HCT116 (cell line): ENCODE data around the gene CACNB1. TPM values are rescaled to one million over a fixed set of nuclear protein-coding genes. Genes with fewer than 3 reads are reported as not detected.

Experiments
- ATAC-seq: fragments of 200-7000 bp; cut with Tn5 transposase; 2 replicates; pipeline ENCODE4 v1.9.1; 2020; ENCODE audit warnings: mild to moderate bottlenecking, moderate library complexity
- BruUV-seq: library from RNA; stranded (reverse); fragments of 400-500 nt; replicated peaks from 2 replicates; lab custom pipeline; 2021; lab: Mats Ljungman, UMichigan
- CTCF ChIA-PET: fragments of 300-600 bp; sonication (Branson Sonifier 250); formaldehyde crosslinking; loops from one replicate; lab custom pipeline; 2021; ENCODE audit warnings: antibody characterized with exemption; lab: Charles Lee
- POLR2A ChIA-PET: fragments of 300-600, 350-600 bp; sonication (Branson Sonifier 250); formaldehyde crosslinking; loops from one replicate; lab custom pipeline; 2021; ENCODE audit warnings: antibody characterized with exemption; lab: Charles Lee
- RAD21 ChIA-PET, 2 experiments: fragments of 300-600 bp; sonication (Branson Sonifier 250); formaldehyde crosslinking; loops; one replicate each; lab custom pipeline; 2023; ENCODE audit warnings: low total read pairs in 2 of 2; ENCODE audit not compliant: uncharacterized antibody in 2 of 2, unreplicated experiment in 2 of 2, low non-redundant PET in 1 of 2; lab: Charles Lee
- DNase-seq: peaks from one replicate; pipeline ENCODE4 v3.0.0-alpha.2; 2010; ENCODE audit warnings: low read depth, low spot score
- H2AFZ ChIP-seq: fragments of 200-600 bp; shearing (Covaris generic), sonication (generic); 2 replicates; pipeline ENCODE4 v1.6.1; 2017; ENCODE audit warnings: low read depth, mixed run types, mixed read lengths, antibody characterized with exemption, low read length; ENCODE audit not compliant: poor library complexity, severe bottlenecking
- H3K27ac ChIP-seq: 2 replicates; pipeline ENCODE4 v1.5.1; 2012; ENCODE audit warnings: low read depth, low read length
- H3K27me3 ChIP-seq: fragments of 200-600 bp; sonication (generic); 2 replicates; pipeline ENCODE4 v1.6.1; 2016; ENCODE audit warnings: mixed run types, low read length, mixed read lengths; ENCODE audit not compliant: insufficient read depth
- H3K36me3 ChIP-seq, 2 experiments: fragments of 200-500 bp in 1 of 2; fragments of 200-600 bp in 1 of 2; sonication (Bioruptor generic) in 1 of 2; sonication (generic) in 1 of 2; 2 replicates each; pipeline versions ENCODE4 v1.5.1 to v1.6.1; 2014 to 2016; ENCODE audit warnings: low read length in 2 of 2, inconsistent platforms in 1 of 2, mixed read lengths in 1 of 2, mixed run types in 1 of 2; ENCODE audit not compliant: insufficient read depth in 2 of 2, control insufficient read depth in 1 of 2
- H3K4me1 ChIP-seq, 2 experiments: fragments of 200-600 bp in 1 of 2; sonication (generic) in 1 of 2; 2 replicates each; pipeline versions ENCODE4 v1.5.1 to v1.6.1; 2012 to 2017; ENCODE audit warnings: low read length in 2 of 2, inconsistent platforms in 1 of 2, mild to moderate bottlenecking in 1 of 2, mixed read lengths in 1 of 2, mixed run types in 1 of 2, moderate library complexity in 1 of 2; ENCODE audit not compliant: insufficient read depth in 2 of 2, control insufficient read depth in 1 of 2
- H3K4me2 ChIP-seq: fragments of 200-600 bp; sonication (generic); 2 replicates; pipeline ENCODE4 v1.6.1; 2017; ENCODE audit warnings: mixed run types, low read length, mixed read lengths
- H3K4me3 ChIP-seq, 2 experiments: fragments of 200-600 bp in 1 of 2; sonication (generic) in 1 of 2; replicated peaks in 1 of 2; 2 replicates each; pipeline ENCODE4 v1.5.1; 2011 to 2016; ENCODE audit warnings: low read length in 2 of 2, control low read depth in 1 of 2, low read depth in 1 of 2, mild to moderate bottlenecking in 1 of 2, mixed read lengths in 1 of 2, mixed run types in 1 of 2
- H3K79me2 ChIP-seq: fragments of 200-600 bp; sonication (generic); 2 replicates; pipeline ENCODE4 v1.6.1; 2017; ENCODE audit warnings: mild to moderate bottlenecking, mixed run types, low read length, moderate library complexity, mixed read lengths; ENCODE audit not compliant: insufficient read depth
- H3K9ac ChIP-seq: fragments of 200-600 bp; sonication (generic); 2 replicates; pipeline ENCODE4 v1.6.1; 2016; ENCODE audit warnings: low read length, mixed read lengths
- H3K9me2 ChIP-seq: fragments of 200-600 bp; sonication (generic), shearing (Covaris generic); 2 replicates; pipeline ENCODE4 v1.6.1; 2017; ENCODE audit warnings: mixed run types, mild to moderate bottlenecking, moderate library complexity; ENCODE audit not compliant: insufficient read depth
- H3K9me3 ChIP-seq, 2 experiments: fragments of 200-500 bp in 1 of 2; fragments of 200-600 bp in 1 of 2; sonication (Bioruptor generic) in 1 of 2; sonication (generic) in 1 of 2; 2 replicates each; pipeline ENCODE4 v1.6.1; 2014 to 2017; ENCODE audit warnings: low read length in 2 of 2, mixed read lengths in 2 of 2, inconsistent platforms in 1 of 2, low read depth in 1 of 2, mild to moderate bottlenecking in 1 of 2, mixed run types in 1 of 2, moderate library complexity in 1 of 2; ENCODE audit not compliant: control insufficient read depth in 1 of 2, insufficient read depth in 1 of 2
- H4K20me1 ChIP-seq: fragments of 200-600 bp; sonication (generic), shearing (Covaris generic); 2 replicates; pipeline ENCODE4 v1.6.1; 2017; ENCODE audit warnings: mixed run types, mild to moderate bottlenecking, moderate library complexity; ENCODE audit not compliant: insufficient read depth
- ATF3 ChIP-seq: IDR thresholded peaks from 2 replicates; pipeline ENCODE4 v1.6.1; 2012
- CEBPB ChIP-seq: IDR thresholded peaks from 2 replicates; pipeline ENCODE4 v1.6.1; 2012; ENCODE audit warnings: low read depth
- ELF1 ChIP-seq: IDR thresholded peaks from 2 replicates; pipeline ENCODE4 v1.6.1; 2012; ENCODE audit warnings: low read depth, borderline replicate concordance
- EZH2phosphoT487 ChIP-seq: fragments of 200-600 bp; IDR thresholded peaks from 2 replicates; pipeline ENCODE4 v1.6.1; 2018; ENCODE audit warnings: antibody characterized with exemption, borderline replicate concordance
- MAX ChIP-seq: IDR thresholded peaks from 2 replicates; pipeline ENCODE4 v1.6.1; 2012
- RAD21 ChIP-seq: IDR thresholded peaks from 2 replicates; pipeline ENCODE4 v1.6.1; 2012; ENCODE audit warnings: low read depth, mild to moderate bottlenecking
- TCF7L2 ChIP-seq: IDR thresholded peaks from 2 replicates; pipeline ENCODE4 v1.7.0; 2011; ENCODE audit warnings: borderline replicate concordance, inconsistent platforms; ENCODE audit not compliant: insufficient read depth, insufficient read length; ENCODE audit errors: extremely low read depth
- YY1 ChIP-seq: IDR thresholded peaks from 2 replicates; pipeline ENCODE4 v1.6.1; 2011; ENCODE audit warnings: low read length, low read depth, moderate library complexity, mild to moderate bottlenecking; ENCODE audit not compliant: insufficient replicate concordance; ENCODE audit errors: extremely low read depth
- intact Hi-C: fragments of 100-400 bp; cut with micrococcal nuclease; formaldehyde crosslinking; loops from 2 replicates; pipeline ENCODE4 v1.10.0; 2022
- total RNA-seq: library from RNA; stranded (reverse); gene quantifications from one replicate; pipeline ENCODE4 v1.2.1, GENCODE V29; 2021; ENCODE audit not compliant: unreplicated experiment
- TF ChIP-seq, protein P1 (sequence below): IDR thresholded peaks from 2 replicates; pipeline ENCODE4 v1.6.1; 2011; ENCODE audit warnings: mild to moderate bottlenecking, low read length, moderate library complexity; ENCODE audit not compliant: insufficient replicate concordance; ENCODE audit errors: extremely low read depth
- TF ChIP-seq, protein P2 (sequence below), 3 experiments: fragments of 200-600 bp in 1 of 3; sonication (generic) in 1 of 3; IDR thresholded peaks in 2 of 3; conservative IDR thresholded peaks in 1 of 3; 2 replicates each; pipeline ENCODE4 v1.5.1; 2012 to 2017; ENCODE audit warnings: low read depth in 2 of 3, low read length in 2 of 3, antibody characterized with exemption in 1 of 3, borderline replicate concordance in 1 of 3, control low read depth in 1 of 3, mild to moderate bottlenecking in 1 of 3, mixed read lengths in 1 of 3, mixed run types in 1 of 3, moderate library complexity in 1 of 3; ENCODE audit not compliant: insufficient read depth in 1 of 3

Gene CACNB1
- total RNA-seq, 1 experiment from 2014 or later, result 13.0 TPM

DNA sequence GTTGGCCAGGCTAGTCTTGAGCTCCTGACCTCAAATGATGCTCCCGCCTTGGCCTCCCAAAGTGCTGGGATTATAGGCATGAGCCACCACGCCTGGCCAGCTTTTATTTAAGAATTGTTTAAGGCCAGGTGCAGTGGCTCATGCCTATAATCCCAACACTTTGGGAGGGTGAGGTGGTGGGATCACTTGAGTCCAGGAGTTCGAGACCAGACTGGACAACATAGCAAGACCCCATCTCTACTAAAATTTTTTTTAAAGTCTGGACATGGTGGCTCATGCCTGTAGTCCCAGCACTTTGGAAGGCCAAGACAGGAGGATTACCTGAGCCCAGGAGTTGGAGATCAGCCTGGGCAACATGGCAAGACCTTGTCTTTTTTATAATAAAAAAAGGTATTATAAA, 51.2 kb downstream of the CACNB1 start:
- intact Hi-C loops, result no loop called here

More for the DNA sequence above, 51.2 kb downstream of the CACNB1 start:
- H3K9ac ChIP-seq, result no peak overlapping the region
- CTCF ChIA-PET, result interaction anchor here (1.2 to 5.5 kb wide), 2 partner anchors 29 to 163 kb away, joined by 4 to 28 read pairs; no protein-coding TSS in a partner anchor
- H3K4me3 ChIP-seq, result no peak overlapping the region
- H3K27ac ChIP-seq, result no peak overlapping the region
- no peaks in the 10 kb centered on the region for H3K9me3 ChIP-seq
- no peaks in the 10 kb centered on the region for H4K20me1 ChIP-seq
- H3K27me3 ChIP-seq, result no peaks in the 10 kb centered on the region
- no peaks in the 10 kb centered on the region; a peak in 1 of 4 replicates for H3K4me1 ChIP-seq
- TF ChIP-seq RAD21 (no peak), CEBPB (no peak), EZH2phosphoT487 (no peak), YY1 (no peak), TCF7L2 (no peak), ELF1 (no peak), MAX (no peak), ATF3 (no peak)
- TF ChIP-seq, protein P1, sequence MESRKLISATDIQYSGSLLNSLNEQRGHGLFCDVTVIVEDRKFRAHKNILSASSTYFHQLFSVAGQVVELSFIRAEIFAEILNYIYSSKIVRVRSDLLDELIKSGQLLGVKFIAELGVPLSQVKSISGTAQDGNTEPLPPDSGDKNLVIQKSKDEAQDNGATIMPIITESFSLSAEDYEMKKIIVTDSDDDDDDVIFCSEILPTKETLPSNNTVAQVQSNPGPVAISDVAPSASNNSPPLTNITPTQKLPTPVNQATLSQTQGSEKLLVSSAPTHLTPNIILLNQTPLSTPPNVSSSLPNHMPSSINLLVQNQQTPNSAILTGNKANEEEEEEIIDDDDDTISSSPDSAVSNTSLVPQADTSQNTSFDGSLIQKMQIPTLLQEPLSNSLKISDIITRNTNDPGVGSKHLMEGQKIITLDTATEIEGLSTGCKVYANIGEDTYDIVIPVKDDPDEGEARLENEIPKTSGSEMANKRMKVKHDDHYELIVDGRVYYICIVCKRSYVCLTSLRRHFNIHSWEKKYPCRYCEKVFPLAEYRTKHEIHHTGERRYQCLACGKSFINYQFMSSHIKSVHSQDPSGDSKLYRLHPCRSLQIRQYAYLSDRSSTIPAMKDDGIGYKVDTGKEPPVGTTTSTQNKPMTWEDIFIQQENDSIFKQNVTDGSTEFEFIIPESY, result no peak
- TF ChIP-seq, protein P2, sequence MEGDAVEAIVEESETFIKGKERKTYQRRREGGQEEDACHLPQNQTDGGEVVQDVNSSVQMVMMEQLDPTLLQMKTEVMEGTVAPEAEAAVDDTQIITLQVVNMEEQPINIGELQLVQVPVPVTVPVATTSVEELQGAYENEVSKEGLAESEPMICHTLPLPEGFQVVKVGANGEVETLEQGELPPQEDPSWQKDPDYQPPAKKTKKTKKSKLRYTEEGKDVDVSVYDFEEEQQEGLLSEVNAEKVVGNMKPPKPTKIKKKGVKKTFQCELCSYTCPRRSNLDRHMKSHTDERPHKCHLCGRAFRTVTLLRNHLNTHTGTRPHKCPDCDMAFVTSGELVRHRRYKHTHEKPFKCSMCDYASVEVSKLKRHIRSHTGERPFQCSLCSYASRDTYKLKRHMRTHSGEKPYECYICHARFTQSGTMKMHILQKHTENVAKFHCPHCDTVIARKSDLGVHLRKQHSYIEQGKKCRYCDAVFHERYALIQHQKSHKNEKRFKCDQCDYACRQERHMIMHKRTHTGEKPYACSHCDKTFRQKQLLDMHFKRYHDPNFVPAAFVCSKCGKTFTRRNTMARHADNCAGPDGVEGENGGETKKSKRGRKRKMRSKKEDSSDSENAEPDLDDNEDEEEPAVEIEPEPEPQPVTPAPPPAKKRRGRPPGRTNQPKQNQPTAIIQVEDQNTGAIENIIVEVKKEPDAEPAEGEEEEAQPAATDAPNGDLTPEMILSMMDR (IDR thresholded peaks at IDR 0.05 in 2 of 3, conservative IDR thresholded peaks at IDR 0.05 in 1 of 3; ENCODE audit: borderline replicate concordance in 1 of 3, insufficient read depth in 1 of 3, low read depth in 2 of 3, low read length in 2 of 3), result no peak
- no peak overlapping the region for H2AFZ ChIP-seq
- BruUV-seq, result no TSS peak
- DNase-seq, result no peak
- H3K36me3 ChIP-seq, result no peaks in the 10 kb centered on the region
- H3K79me2 ChIP-seq, result no peaks in the 10 kb centered on the region
- H3K4me2 ChIP-seq, result no peak overlapping the region
- no peak for ATAC-seq
- POLR2A ChIA-PET, result interaction anchor here (0.9 kb wide), 1 partner anchor 54 kb away, joined by 4 read pairs; no protein-coding TSS in a partner anchor
- no peaks in the 10 kb centered on the region for H3K9me2 ChIP-seq
- RAD21 ChIA-PET, result no interaction called here
